ENCODE measurements around the gene EXOC6B.

GRCh38 chr2:72275084-72275483 is 550.7 kb downstream of the EXOC6B start:
- TF ChIP-seq CTCF (IDR thresholded peaks at IDR 0.05; ENCODE audit: low read length) (no peak), EZH2 (optimal IDR thresholded peaks at IDR 0.05; ENCODE audit: low read depth, low read length) (no peak), EZH2phosphoT487 (IDR thresholded peaks at IDR 0.05; ENCODE audit: low read length) (no peak)

Data from MM.1S (cell line).